ENCODE measurements around the gene ABCD4. TPM values are rescaled to one million over a fixed set of nuclear protein-coding genes. Genes with fewer than 3 reads are reported as not detected.

The ABCD4 gene
- total and polyA plus RNA-seq, 2 of the 4 experiments (the other 2 are of a cell fraction): 12.2 to 20.4 TPM

- no peak for ATAC-seq (ENCODE audit: low read depth)
- Histone ChIP-seq H3K4me2 (ENCODE audit: low read depth, low read length) (no peak overlapping the region), H3K36me3 (ENCODE audit: control insufficient read depth, insufficient read depth, low read length) (peaks cover 15% of the 10 kb centered on the region), H2AFZ (replicated peaks; ENCODE audit: low read length, poor library complexity) (no peak overlapping the region), H2BK20ac (ENCODE audit: low read depth, low read length) (no peak overlapping the region), H3K4me1 (ENCODE audit: control insufficient read depth, insufficient read depth, low read length) (no peaks in the 10 kb centered on the region), H4K20me1 (ENCODE audit: insufficient read depth, low read length) (no peaks in the 10 kb centered on the region), H3K4ac (ENCODE audit: low read depth, low read length) (no peak overlapping the region), H4K91ac (ENCODE audit: insufficient read depth, low read depth, low read length) (no peak overlapping the region), H2BK5ac (ENCODE audit: low read depth, low read length, poor library complexity, severe bottlenecking) (no peak overlapping the region), H3K14ac (replicated peaks; ENCODE audit: low read depth, low read length) (no peak overlapping the region), H2BK15ac (ENCODE audit: low read depth, low read length) (no peak overlapping the region), H3K4me3 (ENCODE audit: insufficient read depth, low read depth, low read length) (no peak overlapping the region), H3K18ac (ENCODE audit: low read depth, low read length) (no peak overlapping the region), H2AK5ac (ENCODE audit: low read depth, low read length) (no peak overlapping the region), H3K9me1 (ENCODE audit: insufficient read depth, low read length) (no peaks in the 10 kb centered on the region), H3K79me1 (ENCODE audit: low read depth in 1 of 2, low read length in 2 of 2) (no peaks in the 10 kb centered on the region), H4K5ac (ENCODE audit: low read depth, low read length) (no peak overlapping the region), H3K56ac (ENCODE audit: extremely low read depth, insufficient read depth, low read length) (no peak overlapping the region), H3K27me3 (ENCODE audit: control insufficient read depth, insufficient read depth, low read length) (peaks cover 3% of the 10 kb centered on the region; the same call in 1 of the 2 replicates), H3K23ac (ENCODE audit: low read depth, low read length) (no peak overlapping the region), H2BK120ac (ENCODE audit: low read depth, low read length) (no peak overlapping the region), H3K27ac (ENCODE audit: insufficient read depth, low read length) (no peak overlapping the region), H3K9me3 (ENCODE audit: control insufficient read depth, insufficient read depth, low read length) (no peaks in the 10 kb centered on the region; the same call in none of the 2 replicates), H4K8ac (ENCODE audit: low read depth in 2 of 2, low read length in 2 of 2) (no peak overlapping the region), H3K9ac (ENCODE audit: low read depth, low read length) (no peak overlapping the region), H2AK9ac (replicated peaks; ENCODE audit: low read depth, low read length, poor library complexity) (peak overlapping the region; percentile 42)
- ChIA-PET CTCF (interaction anchor here (0.6 kb wide), 1 partner anchor 19 kb away, joined by 4 read pairs; no protein-coding TSS in a partner anchor), POLR2A (ENCODE audit: unreplicated experiment) (interaction anchor here (0.5 to 0.6 kb wide), 2 partner anchors 8 to 16 kb away, joined by 3 to 13 read pairs; no protein-coding TSS in a partner anchor)
- TF ChIP-seq ELK1 (IDR thresholded peaks at IDR 0.05; ENCODE audit: borderline replicate concordance, low read depth, low read length): no peak
- no peak for TF ChIP-seq NFE2L2 (IDR thresholded peaks at IDR 0.05; ENCODE audit: low read depth, low read length)
- TF ChIP-seq CEBPB (IDR thresholded peaks at IDR 0.05; ENCODE audit: low read depth, low read length): no peak
- no peak for TF ChIP-seq BHLHE40 (IDR thresholded peaks at IDR 0.05; ENCODE audit: low read depth, low read length)
- no peak for TF ChIP-seq RFX5 (IDR thresholded peaks at IDR 0.05; ENCODE audit: low read depth, low read length)
- no peak for TF ChIP-seq RCOR1 (IDR thresholded peaks at IDR 0.05; ENCODE audit: insufficient replicate concordance, low read length)
- TF ChIP-seq POLR2A (IDR thresholded peaks at IDR 0.05; ENCODE audit: low read depth, low read length): no peak
- TF ChIP-seq MAZ (IDR thresholded peaks at IDR 0.05; ENCODE audit: borderline replicate concordance, low read depth, low read length): no peak
- TF ChIP-seq CTCF (conservative IDR thresholded peaks at IDR 0.05; ENCODE audit: low read depth, low read length): no peak
- TF ChIP-seq USF2 (IDR thresholded peaks at IDR 0.05; ENCODE audit: low read depth, low read length): no peak
- no peak for TF ChIP-seq SMC3 (IDR thresholded peaks at IDR 0.05; ENCODE audit: low read depth, low read length)
- no peak for TF ChIP-seq CHD1 (IDR thresholded peaks at IDR 0.05; ENCODE audit: low read depth, low read length)
- TF ChIP-seq RAD21 (IDR thresholded peaks at IDR 0.05; ENCODE audit: low read length): no peak
- intact Hi-C loops (cut with micrococcal nuclease): no loop called here
- in situ Hi-C loops (cut with MboI; ENCODE audit: low sequenced_read_pairs): no loop called here
- DNase-seq: no peak
- WGBS, 2 experiments (ENCODE audit: extremely low coverage in 2 of 2, insufficient read length in 1 of 2): 100% methylated on average over 1 of the region's 2 CpGs; no CpG with 5 or more reads in 1 of the 2 experiments
- dilution Hi-C loops (cut with HindIII; ENCODE audit: low sequenced_read_pairs, unreplicated experiment): no loop called here
- BruUV-seq (replicated peaks): no TSS peak
These were observed 21.7 kb downstream of the ABCD4 start for GRCh38 chr14:74281069-74281468.

Data from IMR-90 (cell line).